SK-N-SH treated with all-trans-retinoic acid at 6 μM for 48 hours (cell line): Measurements from ENCODE around the gene SGPP2.

Source experiments
- ATAC-seq: fragments of 200-7000 bp; cut with Tn5 transposase; 3 replicates; pipeline ENCODE4 v1.9.1; 2020; ENCODE audit warnings: mild to moderate bottlenecking, moderate library complexity
- ARNTL ChIP-seq: fragments of 450-650 bp; formaldehyde crosslinking; IDR thresholded peaks from 2 replicates; pipeline ENCODE4 v1.5.0; 2020; ENCODE audit warnings: low read depth, mild to moderate bottlenecking, moderate library complexity, borderline replicate concordance
- BACH2 ChIP-seq: fragments of 250-450 bp; sonication (Bioruptor Pico); IDR thresholded peaks from 2 replicates; pipeline ENCODE4 v1.9.0; 2021; ENCODE audit warnings: mild to moderate bottlenecking, borderline replicate concordance
- ESRRG ChIP-seq: fragments of 250-450 bp; sonication (Bioruptor Pico); IDR thresholded peaks from 2 replicates; pipeline ENCODE4 v1.6.1; 2021; ENCODE audit warnings: mild to moderate bottlenecking
- GLIS3 ChIP-seq: fragments of 250-450 bp; sonication (Bioruptor Pico); IDR thresholded peaks from 2 replicates; pipeline ENCODE4 v1.5.0; 2020; ENCODE audit warnings: mild to moderate bottlenecking, moderate library complexity
- ISL1 ChIP-seq: fragments of 250-450 bp; sonication (Bioruptor Pico); IDR thresholded peaks from 2 replicates; pipeline ENCODE4 v2.1.2; 2022; ENCODE audit warnings: mild to moderate bottlenecking, moderate library complexity
- OSR1 ChIP-seq: fragments of 250-450 bp; sonication (Bioruptor Pico); IDR thresholded peaks from 2 replicates; pipeline ENCODE4 v1.8.0; 2022; ENCODE audit warnings: moderate library complexity, mild to moderate bottlenecking, inconsistent platforms
- PPARA ChIP-seq: fragments of 250-450 bp; sonication (Bioruptor Pico); IDR thresholded peaks from 2 replicates; pipeline ENCODE4 v1.5.0; 2020; ENCODE audit warnings: mild to moderate bottlenecking, borderline replicate concordance
- RARB ChIP-seq: fragments of 250-450 bp; sonication (Bioruptor Pico); IDR thresholded peaks from 2 replicates; pipeline ENCODE4 v1.8.0; 2021; ENCODE audit warnings: mild to moderate bottlenecking, moderate library complexity
- SNAI2 ChIP-seq: fragments of 250-450 bp; sonication (Bioruptor Pico); IDR thresholded peaks from 2 replicates; pipeline ENCODE4 v1.5.0; 2020; ENCODE audit warnings: mild to moderate bottlenecking, moderate library complexity
- TCF4 ChIP-seq: fragments of 250-450 bp; sonication (Bioruptor Pico); IDR thresholded peaks from 2 replicates; pipeline ENCODE4 v1.8.0; 2021; ENCODE audit warnings: mild to moderate bottlenecking, moderate library complexity, borderline replicate concordance
- TOX ChIP-seq: fragments of 250-450 bp; sonication (Bioruptor Pico); IDR thresholded peaks from 2 replicates; pipeline ENCODE4 v1.8.0; 2021; ENCODE audit warnings: mild to moderate bottlenecking, moderate library complexity, borderline replicate concordance
- ZC3H10 ChIP-seq: fragments of 250-450 bp; sonication (Bioruptor Pico); IDR thresholded peaks from 2 replicates; pipeline ENCODE4 v1.5.1; 2021; ENCODE audit warnings: mild to moderate bottlenecking, moderate library complexity
- ZFP3 ChIP-seq: fragments of 250-450 bp; sonication (Bioruptor Pico); IDR thresholded peaks from 2 replicates; pipeline ENCODE4 v1.5.0; 2020; ENCODE audit warnings: mild to moderate bottlenecking, moderate library complexity
- ZNF565 ChIP-seq: fragments of 450-650 bp; formaldehyde crosslinking; conservative IDR thresholded peaks from 2 replicates; pipeline ENCODE4 v1.5.0; 2020; ENCODE audit warnings: low read depth, mild to moderate bottlenecking, moderate library complexity
- ZNF70 ChIP-seq: fragments of 450-650 bp; formaldehyde crosslinking; IDR thresholded peaks from 2 replicates; pipeline ENCODE4 v1.5.0; 2020; ENCODE audit warnings: mild to moderate bottlenecking, moderate library complexity
- ZNF8 ChIP-seq: fragments of 450-650 bp; formaldehyde crosslinking; IDR thresholded peaks from 2 replicates; pipeline ENCODE4 v1.5.0; 2020; ENCODE audit warnings: mild to moderate bottlenecking, moderate library complexity
- TF ChIP-seq, protein P1 (sequence below): fragments of 250-450 bp; sonication (Bioruptor Pico); IDR thresholded peaks from 2 replicates; pipeline ENCODE4 v1.5.1; 2021; ENCODE audit warnings: mild to moderate bottlenecking, moderate library complexity
- TF ChIP-seq, protein P2 (sequence below): fragments of 250-450 bp; sonication (Bioruptor Pico); IDR thresholded peaks from 2 replicates; pipeline ENCODE4 v1.5.1; 2020; ENCODE audit warnings: low read depth, mild to moderate bottlenecking, moderate library complexity
- TF ChIP-seq, protein P3 (sequence below): fragments of 250-450 bp; sonication (Bioruptor Pico); IDR thresholded peaks from 2 replicates; pipeline ENCODE4 v1.8.0; 2020; ENCODE audit warnings: mild to moderate bottlenecking, moderate library complexity, borderline replicate concordance
- TF ChIP-seq, protein P4 (sequence below): fragments of 250-450 bp; sonication (Bioruptor Pico); IDR thresholded peaks from 2 replicates; pipeline ENCODE4 v1.8.0; 2021; ENCODE audit warnings: low read depth, mild to moderate bottlenecking, moderate library complexity, borderline replicate concordance
- TF ChIP-seq, protein P5 (sequence below): fragments of 250-450 bp; sonication (Bioruptor Pico); IDR thresholded peaks from 2 replicates; pipeline ENCODE4 v1.5.0; 2020; ENCODE audit warnings: mild to moderate bottlenecking, moderate library complexity

SGPP2 gene

DNA sequence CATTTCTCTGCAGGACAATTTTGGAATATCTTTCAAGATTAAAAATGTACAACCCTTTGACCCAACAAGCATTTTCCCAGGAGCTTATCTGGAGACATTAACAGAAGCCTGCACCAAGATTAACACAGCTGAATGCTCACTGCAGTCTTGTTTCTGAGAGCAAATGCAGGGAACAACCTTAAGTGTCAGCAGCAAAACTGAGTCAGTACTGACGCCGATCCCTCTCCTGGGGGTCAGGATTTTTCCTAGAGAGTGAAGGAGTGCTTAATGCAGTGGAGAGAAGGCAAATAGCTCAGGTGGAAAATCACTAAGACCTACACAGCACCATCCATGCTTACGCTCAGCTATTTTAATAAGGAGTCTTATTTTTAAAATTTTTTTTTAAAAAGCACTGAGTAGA, 42.8 kb upstream of the SGPP2 start:
- ATAC-seq, result no peak
- TF ChIP-seq ARNTL (CRISPR knock-in tag) (no peak), TOX (CRISPR knock-in tag) (no peak), ZC3H10 (CRISPR knock-in tag) (no peak), TCF4 (CRISPR knock-in tag) (no peak), ZNF70 (CRISPR knock-in tag) (no peak), ZNF565 (CRISPR knock-in tag) (no peak), ZFP3 (no peak), ISL1 (CRISPR knock-in tag) (no peak), ESRRG (CRISPR knock-in tag) (no peak), RARB (no peak), GLIS3 (CRISPR knock-in tag) (no peak), ZNF8 (CRISPR knock-in tag) (no peak), OSR1 (CRISPR knock-in tag) (no peak), SNAI2 (no peak)
- TF ChIP-seq, protein P1, sequence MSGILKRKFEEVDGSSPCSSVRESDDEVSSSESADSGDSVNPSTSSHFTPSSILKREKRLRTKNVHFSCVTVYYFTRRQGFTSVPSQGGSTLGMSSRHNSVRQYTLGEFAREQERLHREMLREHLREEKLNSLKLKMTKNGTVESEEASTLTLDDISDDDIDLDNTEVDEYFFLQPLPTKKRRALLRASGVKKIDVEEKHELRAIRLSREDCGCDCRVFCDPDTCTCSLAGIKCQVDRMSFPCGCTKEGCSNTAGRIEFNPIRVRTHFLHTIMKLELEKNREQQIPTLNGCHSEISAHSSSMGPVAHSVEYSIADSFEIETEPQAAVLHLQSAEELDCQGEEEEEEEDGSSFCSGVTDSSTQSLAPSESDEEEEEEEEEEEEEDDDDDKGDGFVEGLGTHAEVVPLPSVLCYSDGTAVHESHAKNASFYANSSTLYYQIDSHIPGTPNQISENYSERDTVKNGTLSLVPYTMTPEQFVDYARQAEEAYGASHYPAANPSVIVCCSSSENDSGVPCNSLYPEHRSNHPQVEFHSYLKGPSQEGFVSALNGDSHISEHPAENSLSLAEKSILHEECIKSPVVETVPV (CRISPR knock-in tag), result no peak
- TF ChIP-seq, protein P2, sequence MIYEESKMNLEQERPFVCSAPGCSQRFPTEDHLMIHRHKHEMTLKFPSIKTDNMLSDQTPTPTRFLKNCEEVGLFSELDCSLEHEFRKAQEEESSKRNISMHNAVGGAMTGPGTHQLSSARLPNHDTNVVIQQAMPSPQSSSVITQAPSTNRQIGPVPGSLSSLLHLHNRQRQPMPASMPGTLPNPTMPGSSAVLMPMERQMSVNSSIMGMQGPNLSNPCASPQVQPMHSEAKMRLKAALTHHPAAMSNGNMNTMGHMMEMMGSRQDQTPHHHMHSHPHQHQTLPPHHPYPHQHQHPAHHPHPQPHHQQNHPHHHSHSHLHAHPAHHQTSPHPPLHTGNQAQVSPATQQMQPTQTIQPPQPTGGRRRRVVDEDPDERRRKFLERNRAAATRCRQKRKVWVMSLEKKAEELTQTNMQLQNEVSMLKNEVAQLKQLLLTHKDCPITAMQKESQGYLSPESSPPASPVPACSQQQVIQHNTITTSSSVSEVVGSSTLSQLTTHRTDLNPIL (CRISPR knock-in tag), result no peak
- TF ChIP-seq, protein P3, sequence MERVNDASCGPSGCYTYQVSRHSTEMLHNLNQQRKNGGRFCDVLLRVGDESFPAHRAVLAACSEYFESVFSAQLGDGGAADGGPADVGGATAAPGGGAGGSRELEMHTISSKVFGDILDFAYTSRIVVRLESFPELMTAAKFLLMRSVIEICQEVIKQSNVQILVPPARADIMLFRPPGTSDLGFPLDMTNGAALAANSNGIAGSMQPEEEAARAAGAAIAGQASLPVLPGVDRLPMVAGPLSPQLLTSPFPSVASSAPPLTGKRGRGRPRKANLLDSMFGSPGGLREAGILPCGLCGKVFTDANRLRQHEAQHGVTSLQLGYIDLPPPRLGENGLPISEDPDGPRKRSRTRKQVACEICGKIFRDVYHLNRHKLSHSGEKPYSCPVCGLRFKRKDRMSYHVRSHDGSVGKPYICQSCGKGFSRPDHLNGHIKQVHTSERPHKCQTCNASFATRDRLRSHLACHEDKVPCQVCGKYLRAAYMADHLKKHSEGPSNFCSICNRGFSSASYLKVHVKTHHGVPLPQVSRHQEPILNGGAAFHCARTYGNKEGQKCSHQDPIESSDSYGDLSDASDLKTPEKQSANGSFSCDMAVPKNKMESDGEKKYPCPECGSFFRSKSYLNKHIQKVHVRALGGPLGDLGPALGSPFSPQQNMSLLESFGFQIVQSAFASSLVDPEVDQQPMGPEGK (CRISPR knock-in tag), result no peak
- TF ChIP-seq, protein P4, sequence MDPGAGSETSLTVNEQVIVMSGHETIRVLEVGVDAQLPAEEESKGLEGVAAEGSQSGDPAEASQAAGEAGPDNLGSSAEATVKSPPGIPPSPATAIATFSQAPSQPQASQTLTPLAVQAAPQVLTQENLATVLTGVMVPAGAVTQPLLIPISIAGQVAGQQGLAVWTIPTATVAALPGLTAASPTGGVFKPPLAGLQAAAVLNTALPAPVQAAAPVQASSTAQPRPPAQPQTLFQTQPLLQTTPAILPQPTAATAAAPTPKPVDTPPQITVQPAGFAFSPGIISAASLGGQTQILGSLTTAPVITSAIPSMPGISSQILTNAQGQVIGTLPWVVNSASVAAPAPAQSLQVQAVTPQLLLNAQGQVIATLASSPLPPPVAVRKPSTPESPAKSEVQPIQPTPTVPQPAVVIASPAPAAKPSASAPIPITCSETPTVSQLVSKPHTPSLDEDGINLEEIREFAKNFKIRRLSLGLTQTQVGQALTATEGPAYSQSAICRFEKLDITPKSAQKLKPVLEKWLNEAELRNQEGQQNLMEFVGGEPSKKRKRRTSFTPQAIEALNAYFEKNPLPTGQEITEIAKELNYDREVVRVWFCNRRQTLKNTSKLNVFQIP (CRISPR knock-in tag), result no peak

DNA sequence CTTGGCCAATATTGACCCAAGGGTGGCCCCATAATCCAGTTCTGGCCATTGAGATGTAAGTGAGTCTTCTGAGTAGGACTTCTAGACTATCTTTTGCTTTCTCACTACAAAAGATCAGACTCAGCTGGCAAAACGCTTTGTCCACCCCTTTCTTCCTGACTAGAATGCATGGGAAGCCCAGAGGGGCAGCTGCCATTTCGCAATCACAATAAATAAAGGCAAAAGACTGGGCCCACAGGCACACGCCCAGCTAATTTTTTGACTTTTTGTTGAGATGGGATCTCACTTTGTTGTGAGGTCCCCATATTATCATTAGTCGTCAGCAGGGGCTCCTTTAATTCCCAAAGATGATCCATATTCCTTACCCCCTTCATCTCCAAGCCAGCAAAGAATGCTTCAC, 41.1 kb upstream of the SGPP2 start:
- no peak for ATAC-seq
- TF ChIP-seq GLIS3 (CRISPR knock-in tag), result no peak
- TF ChIP-seq ZC3H10 (CRISPR knock-in tag), result no peak
- TF ChIP-seq BACH2 (CRISPR knock-in tag), result no peak
- TF ChIP-seq ESRRG (CRISPR knock-in tag), result no peak
- no peak for TF ChIP-seq ZNF565 (CRISPR knock-in tag)
- TF ChIP-seq PPARA (CRISPR knock-in tag), result no peak
- TF ChIP-seq, protein P2 (CRISPR knock-in tag), result no peak

DNA sequence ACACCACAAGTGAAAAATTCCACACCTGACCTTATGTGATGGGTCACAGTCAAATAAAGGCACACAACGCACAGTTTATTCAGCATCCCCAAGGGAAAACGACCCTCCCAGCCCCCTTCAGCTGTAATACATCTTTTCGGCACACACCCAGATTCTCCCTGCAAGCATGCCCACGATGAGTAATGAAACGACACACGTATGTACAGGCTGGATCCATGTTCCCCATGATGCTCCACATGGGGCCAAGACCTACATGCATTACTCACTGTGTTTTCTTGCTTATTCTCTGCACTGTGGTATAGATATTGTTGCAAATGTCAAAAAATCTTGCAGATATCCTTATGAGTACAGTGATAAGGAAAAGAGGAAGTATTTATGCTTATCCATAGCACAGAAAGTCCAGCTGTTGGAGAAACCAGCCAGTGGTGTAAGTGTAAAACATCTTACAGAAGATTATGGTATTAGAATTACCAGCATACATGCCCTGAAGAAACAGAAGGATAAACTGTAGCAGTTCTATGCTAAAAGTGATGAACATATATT, 32.5 kb upstream of the SGPP2 start:
- no peak for ATAC-seq
- TF ChIP-seq TCF4 (CRISPR knock-in tag), result no peak
- TF ChIP-seq TOX (CRISPR knock-in tag), result no peak
- TF ChIP-seq, protein P4 (CRISPR knock-in tag), result no peak
- TF ChIP-seq, protein P3 (CRISPR knock-in tag), result no peak
- no peak for TF ChIP-seq ESRRG (CRISPR knock-in tag)
- TF ChIP-seq BACH2 (CRISPR knock-in tag), result no peak
- TF ChIP-seq, protein P5, sequence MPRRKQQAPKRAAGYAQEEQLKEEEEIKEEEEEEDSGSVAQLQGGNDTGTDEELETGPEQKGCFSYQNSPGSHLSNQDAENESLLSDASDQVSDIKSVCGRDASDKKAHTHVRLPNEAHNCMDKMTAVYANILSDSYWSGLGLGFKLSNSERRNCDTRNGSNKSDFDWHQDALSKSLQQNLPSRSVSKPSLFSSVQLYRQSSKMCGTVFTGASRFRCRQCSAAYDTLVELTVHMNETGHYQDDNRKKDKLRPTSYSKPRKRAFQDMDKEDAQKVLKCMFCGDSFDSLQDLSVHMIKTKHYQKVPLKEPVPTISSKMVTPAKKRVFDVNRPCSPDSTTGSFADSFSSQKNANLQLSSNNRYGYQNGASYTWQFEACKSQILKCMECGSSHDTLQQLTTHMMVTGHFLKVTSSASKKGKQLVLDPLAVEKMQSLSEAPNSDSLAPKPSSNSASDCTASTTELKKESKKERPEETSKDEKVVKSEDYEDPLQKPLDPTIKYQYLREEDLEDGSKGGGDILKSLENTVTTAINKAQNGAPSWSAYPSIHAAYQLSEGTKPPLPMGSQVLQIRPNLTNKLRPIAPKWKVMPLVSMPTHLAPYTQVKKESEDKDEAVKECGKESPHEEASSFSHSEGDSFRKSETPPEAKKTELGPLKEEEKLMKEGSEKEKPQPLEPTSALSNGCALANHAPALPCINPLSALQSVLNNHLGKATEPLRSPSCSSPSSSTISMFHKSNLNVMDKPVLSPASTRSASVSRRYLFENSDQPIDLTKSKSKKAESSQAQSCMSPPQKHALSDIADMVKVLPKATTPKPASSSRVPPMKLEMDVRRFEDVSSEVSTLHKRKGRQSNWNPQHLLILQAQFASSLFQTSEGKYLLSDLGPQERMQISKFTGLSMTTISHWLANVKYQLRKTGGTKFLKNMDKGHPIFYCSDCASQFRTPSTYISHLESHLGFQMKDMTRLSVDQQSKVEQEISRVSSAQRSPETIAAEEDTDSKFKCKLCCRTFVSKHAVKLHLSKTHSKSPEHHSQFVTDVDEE, result no peak
